AG09319 (cell line): ENCODE data around the gene WDR76.

Source experiments
- DNase-seq: peaks from one replicate; pipeline ENCODE4 v3.0.0-alpha.2; 2010; ENCODE audit warnings: low read depth; ENCODE audit errors: extremely low read depth
- TF ChIP-seq, protein P1 (sequence below): IDR thresholded peaks from 2 replicates; pipeline ENCODE4 v1.5.1; 2011; ENCODE audit warnings: low read depth, mild to moderate bottlenecking, inconsistent platforms, low read length, moderate library complexity

WDR76 gene

DNA sequence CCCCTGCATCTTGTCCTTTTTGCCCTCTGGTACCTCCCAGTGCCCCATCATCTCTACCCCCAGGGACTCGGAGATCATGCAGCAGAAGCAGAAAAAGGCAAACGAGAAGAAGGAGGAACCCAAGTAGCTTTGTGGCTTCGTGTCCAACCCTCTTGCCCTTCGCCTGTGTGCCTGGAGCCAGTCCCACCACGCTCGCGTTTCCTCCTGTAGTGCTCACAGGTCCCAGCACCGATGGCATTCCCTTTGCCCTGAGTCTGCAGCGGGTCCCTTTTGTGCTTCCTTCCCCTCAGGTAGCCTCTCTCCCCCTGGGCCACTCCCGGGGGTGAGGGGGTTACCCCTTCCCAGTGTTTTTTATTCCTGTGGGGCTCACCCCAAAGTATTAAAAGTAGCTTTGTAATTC is 33.2 kb upstream of the WDR76 start:
- TF ChIP-seq, protein P1, sequence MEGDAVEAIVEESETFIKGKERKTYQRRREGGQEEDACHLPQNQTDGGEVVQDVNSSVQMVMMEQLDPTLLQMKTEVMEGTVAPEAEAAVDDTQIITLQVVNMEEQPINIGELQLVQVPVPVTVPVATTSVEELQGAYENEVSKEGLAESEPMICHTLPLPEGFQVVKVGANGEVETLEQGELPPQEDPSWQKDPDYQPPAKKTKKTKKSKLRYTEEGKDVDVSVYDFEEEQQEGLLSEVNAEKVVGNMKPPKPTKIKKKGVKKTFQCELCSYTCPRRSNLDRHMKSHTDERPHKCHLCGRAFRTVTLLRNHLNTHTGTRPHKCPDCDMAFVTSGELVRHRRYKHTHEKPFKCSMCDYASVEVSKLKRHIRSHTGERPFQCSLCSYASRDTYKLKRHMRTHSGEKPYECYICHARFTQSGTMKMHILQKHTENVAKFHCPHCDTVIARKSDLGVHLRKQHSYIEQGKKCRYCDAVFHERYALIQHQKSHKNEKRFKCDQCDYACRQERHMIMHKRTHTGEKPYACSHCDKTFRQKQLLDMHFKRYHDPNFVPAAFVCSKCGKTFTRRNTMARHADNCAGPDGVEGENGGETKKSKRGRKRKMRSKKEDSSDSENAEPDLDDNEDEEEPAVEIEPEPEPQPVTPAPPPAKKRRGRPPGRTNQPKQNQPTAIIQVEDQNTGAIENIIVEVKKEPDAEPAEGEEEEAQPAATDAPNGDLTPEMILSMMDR: no peak
- no peak for DNase-seq

DNA sequence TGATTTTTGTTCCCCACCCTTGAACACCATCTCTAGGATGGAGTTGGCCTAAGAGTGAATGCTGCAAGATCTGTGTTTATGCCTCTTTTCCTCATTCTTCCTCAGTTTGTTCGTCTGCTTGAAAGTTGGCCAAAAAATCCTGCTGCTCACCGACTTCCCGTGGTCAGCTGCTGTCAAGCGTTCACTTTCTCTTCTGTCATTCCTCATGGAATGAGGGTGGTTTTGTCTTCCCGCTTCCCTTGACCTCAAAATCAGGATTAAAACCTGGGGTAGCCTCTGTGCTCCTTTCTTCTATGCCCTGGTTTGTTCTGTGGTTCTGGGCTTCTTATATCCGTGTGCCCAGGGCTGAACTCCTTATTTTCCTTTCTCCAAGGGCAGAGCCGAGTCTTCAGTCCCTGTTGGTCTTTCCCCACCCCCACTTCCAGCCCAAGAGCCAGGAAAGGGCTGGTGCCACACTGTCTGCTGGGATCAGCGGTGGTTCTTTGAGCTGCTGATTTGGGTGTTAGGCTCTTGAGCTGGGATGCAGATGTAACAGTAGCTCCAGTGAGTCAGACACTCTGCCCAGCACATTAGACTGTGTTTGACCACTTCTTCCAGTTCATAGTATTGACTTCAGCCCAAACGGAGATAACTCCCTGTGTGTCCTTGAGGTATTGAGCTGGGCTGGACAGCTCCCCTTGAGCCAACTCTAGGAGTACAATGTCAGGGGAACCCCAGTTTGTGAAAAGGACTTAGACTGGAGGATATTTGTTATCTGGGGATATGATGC is 32.3 kb upstream of the WDR76 start:
- no peak for DNase-seq
- TF ChIP-seq, protein P1: no peak

DNA sequence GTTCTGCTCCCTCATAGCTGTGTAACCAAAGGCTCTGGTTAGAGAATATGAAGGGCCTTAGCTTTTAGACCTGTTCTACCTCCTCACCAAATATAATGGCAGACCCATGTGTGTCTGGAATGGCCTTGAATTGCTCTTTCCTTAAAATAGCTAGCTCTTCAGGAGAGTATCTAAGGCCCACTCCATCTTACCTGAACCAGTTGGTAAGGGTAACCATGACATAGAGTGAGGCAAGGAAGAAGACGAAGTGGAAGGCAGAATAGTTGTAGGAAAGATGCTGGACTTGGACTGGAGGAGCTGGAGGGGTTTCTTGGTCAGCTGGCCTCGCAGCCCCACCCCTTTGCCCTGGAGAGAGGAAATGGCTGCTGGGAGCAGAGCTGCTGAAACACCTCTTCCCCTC is 31.6 kb upstream of the WDR76 start:
- TF ChIP-seq, protein P1: no peak
- no peak for DNase-seq

DNA sequence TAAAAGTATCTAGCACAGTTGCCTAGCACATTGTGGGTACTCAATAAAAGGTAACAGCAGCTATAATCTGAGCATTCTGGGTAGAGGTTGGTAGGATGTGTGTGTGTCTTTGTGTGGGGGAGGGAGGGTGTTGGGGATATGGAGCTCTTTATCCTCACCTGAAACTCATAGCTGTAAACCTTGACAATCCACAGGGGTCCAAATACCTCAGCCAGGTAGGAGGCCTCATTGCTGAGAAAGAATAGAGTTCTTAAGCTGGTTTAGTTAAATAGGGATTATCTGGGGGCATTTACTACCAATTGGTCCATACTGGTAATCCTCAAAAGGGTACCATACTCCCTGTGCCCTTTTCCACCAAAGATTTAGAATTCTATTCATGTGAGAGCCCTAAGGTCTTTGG is 30.8 kb upstream of the WDR76 start:
- TF ChIP-seq, protein P1: no peak
- DNase-seq: no peak

DNA sequence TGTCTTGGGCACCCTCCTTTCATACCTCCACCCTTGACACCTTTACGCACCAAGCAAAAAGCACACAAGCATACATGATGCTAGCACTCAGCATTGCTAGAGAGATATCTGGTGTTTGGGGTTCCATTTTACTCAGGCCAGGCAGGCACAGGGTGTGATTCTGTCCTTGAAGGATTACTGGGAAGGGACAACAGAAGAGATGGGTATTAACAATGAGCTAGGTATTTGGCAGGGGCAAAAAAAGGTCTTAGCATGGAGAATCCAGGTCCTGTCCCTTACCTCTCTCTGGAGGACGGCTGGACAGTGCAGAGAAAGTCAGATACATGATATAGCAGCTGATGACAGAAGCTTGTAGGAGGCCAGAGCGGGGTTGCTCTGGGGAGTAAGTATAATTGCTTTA is 30.2 kb upstream of the WDR76 start:
- TF ChIP-seq, protein P1: no peak
- DNase-seq: no peak

DNA sequence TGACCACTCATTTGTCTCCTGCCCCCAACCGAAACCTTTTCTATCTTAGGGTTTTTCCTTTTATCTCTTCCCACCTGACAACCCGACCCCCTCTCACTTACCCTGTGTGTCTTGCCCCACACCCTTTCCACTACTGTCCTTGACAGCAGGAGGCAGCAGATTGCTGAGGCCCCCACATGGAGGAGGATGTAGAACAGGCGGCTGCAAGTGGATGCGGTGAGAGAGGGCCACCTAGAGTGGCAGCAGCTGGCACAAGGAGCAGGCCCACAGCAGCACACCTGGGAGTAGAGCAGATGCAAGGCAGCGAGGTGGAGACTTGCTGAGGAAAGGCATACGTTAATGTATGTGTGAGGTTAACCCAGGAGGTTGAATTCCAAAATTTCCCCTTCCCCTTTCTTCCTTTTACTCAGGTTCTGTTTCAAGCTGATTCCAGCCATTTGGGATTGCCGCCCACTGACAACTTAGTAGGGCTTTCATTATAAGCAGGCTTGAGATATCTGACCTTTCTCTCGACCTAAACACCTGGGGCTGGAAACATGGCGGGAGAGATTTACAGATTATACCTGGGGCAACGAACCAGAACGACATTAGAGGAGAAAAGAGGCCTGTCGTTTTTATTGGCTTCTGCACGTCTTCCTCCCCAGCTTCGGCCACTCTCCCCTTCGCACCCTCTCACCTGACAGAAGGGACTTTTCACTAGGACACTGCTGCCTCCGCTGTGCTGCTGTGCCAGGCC is 27.4 kb upstream of the WDR76 start:
- DNase-seq: no peak
- TF ChIP-seq, protein P1: no peak

DNA sequence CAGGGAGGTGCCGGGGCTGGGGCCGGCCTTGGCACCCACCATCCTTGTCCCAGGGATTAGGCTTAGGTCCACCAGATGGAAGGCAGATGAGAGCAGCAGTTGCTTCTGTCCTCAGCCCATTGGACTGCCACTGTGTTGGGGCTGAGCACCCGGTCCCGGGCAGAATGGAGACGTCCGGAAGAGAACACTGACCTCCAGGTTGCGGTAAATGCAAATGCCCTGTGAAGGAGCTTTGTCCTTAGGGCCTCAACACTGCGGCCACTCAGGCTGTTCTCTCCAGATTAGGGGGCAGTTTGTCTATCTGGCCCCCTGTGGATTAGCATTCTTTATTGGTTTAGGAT is 26.9 kb upstream of the WDR76 start, which contains the start of gene SERINC4:
SERINC4 (minus strand) TSS at position 276 of the 341 bp plus-strand sequence; CDS start at position 42, 234 bp downstream.
- TF ChIP-seq, protein P1: no peak
- DNase-seq: no peak
